Neural progenitor cell (in vitro differentiated cells): ENCODE data around the gene NAIP.
"Not testable (repeated sequence)": the region's sequence is repeated elsewhere in the genome, so short reads cannot be mapped to it uniquely, and the experiment has no call there.

Experiments used
- EZH2 ChIP-seq: fragments of 200-600 bp; sonication (generic); IDR thresholded peaks from 2 replicates; pipeline ENCODE4 v1.6.1; 2017; ENCODE audit warnings: antibody characterized with exemption, mild to moderate bottlenecking, moderate library complexity
- EZH2phosphoT487 ChIP-seq: fragments of 200-600 bp; sonication (generic); IDR thresholded peaks from 2 replicates; pipeline ENCODE4 v1.6.1; 2017; ENCODE audit warnings: antibody characterized with exemption
- TF ChIP-seq, protein P1 (sequence below): fragments of 200-600 bp; sonication (generic); IDR thresholded peaks from 2 replicates; pipeline ENCODE4 v1.5.1; 2017; ENCODE audit warnings: antibody characterized with exemption, mild to moderate bottlenecking

DNA sequence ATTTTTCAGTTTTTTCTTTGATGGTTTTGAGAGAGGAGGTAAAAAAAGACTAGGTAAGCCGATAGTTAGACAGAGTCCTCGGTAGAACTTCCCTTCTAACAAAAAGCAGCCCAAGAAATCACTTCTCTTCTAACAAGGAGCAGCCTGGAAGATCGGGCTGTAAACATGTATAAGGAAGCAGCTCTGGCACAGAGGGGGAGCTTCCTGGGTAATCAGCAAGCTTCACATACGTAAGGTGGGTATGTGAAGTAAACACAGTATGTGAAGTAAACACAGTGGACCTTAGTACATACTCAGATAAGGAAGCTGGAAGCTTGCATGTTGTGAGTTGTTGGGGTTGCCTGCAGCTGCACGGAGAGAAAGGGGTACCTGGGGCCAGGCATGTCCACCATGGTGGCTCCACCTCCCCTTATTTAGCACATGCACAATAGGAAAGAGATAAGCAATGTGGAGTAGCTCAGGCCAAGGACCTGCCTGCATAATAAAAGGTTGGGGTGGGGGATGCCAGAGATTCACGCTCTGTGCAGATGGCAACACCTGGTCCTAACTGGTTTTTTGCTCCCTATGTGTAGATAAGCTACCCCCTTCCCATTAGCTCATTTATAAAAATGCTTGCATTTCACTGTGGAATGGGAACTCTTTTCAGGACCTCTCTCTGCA is 93.3 kb downstream of the NAIP start:
- TF ChIP-seq, protein P1, sequence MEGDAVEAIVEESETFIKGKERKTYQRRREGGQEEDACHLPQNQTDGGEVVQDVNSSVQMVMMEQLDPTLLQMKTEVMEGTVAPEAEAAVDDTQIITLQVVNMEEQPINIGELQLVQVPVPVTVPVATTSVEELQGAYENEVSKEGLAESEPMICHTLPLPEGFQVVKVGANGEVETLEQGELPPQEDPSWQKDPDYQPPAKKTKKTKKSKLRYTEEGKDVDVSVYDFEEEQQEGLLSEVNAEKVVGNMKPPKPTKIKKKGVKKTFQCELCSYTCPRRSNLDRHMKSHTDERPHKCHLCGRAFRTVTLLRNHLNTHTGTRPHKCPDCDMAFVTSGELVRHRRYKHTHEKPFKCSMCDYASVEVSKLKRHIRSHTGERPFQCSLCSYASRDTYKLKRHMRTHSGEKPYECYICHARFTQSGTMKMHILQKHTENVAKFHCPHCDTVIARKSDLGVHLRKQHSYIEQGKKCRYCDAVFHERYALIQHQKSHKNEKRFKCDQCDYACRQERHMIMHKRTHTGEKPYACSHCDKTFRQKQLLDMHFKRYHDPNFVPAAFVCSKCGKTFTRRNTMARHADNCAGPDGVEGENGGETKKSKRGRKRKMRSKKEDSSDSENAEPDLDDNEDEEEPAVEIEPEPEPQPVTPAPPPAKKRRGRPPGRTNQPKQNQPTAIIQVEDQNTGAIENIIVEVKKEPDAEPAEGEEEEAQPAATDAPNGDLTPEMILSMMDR, result not testable (repeated sequence)
- TF ChIP-seq EZH2phosphoT487, EZH2: not testable (repeated sequence)
